ENCODE results near the gene POLE.

Gene POLE

DNA sequence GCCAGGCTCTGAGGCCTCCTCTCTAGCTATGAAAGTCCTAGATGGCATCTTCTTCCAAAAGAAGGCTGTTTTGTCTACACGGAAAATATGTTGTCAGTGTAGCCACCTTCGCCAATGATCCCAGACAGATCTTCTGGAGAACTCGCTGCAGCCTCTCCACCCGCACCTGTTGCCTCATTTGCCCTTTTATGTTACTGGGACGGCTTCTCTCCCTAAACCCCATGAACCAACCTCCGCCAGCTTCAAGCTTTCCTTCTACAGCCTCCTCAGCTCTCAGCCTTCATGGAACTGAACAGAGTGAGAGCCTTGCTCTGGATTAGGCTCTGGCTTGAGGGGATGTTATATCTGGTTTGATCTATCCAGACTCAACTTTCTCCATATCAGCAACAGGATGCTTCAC, 57.8 kb downstream of the POLE start:
- no peak for DNase-seq

GRCh38 chr12:132625731-132626430, 61.3 kb downstream of the POLE start:
- no peak for DNase-seq

- DNase-seq = no peak
These were observed 62.1 kb downstream of the POLE start for GRCh38 chr12:132624910-132625630.

GRCh38 chr12:132624186-132624855, 62.8 kb downstream of the POLE start:
- DNase-seq = no peak

- no peak for DNase-seq
These were observed 63.9 kb downstream of the POLE start for GRCh38 chr12:132623072-132623869.

DNA sequence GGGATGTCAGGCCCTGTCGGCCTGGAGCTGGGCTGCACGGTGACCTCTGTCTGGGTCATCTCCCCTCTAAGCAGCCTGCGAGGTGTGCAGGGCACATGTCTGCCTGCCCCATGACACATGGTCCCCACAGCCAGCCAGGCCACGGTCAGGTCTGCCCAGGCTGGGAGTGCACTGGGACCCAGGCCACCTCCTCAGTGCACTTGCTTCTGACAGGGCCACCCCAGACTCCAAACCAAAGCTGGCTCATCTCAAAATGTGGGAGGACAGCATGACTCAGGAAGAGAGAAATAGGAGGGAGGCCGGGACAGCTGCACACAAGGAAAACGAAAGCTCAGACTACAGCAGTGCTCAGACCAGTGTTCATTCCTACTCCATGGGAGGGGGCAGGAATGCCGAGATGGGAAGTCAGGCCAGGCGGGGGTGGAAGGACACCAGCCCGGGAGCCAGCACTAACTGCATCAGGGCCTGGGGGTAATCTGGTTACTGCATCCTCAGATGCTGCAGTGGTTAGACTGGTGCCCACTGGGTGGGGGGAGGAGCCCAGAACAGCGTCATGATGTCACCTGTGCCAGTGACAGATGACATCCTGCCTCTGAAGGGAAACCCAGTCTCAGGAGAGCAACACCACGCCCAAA, 64.6 kb downstream of the POLE start:
- no peak for DNase-seq

DNA sequence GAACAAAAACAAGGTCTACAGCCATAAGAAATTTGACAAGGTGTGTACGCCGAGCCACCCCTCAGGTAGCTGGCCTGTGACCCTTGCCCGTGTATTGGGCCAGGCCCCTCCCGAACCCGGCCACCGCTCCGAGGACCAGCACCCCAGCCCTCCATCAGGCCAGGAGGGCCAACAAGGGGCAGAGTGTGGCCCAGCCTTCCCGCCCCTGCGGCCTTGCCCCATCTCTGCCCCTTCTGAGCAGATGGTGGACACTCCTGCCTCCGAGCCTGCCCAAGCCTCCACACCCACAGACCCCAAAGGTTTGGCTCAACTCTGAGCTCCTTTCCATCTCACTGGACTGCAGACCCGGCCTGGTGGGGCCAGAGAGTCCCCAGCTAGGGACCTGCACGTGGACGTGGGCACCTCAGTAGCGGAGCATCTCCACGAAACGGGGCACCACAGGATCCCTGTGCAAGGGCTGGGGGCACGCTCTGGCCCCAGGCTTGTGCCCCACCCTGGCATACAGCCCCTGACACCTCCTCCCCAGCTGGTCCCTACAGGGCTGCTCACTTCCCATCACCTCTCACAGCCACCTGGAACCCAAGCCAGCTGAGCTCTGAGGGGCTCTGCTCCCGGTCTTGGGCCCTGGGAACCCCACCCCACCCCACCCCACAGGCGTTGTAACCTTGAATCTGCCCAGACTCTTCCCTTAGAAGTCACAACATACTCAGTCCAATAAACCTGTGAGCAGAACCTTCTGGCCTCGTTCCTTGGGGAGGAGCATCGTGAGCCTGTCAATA, 65.3 kb downstream of the POLE start:
- DNase-seq = no peak

DNA sequence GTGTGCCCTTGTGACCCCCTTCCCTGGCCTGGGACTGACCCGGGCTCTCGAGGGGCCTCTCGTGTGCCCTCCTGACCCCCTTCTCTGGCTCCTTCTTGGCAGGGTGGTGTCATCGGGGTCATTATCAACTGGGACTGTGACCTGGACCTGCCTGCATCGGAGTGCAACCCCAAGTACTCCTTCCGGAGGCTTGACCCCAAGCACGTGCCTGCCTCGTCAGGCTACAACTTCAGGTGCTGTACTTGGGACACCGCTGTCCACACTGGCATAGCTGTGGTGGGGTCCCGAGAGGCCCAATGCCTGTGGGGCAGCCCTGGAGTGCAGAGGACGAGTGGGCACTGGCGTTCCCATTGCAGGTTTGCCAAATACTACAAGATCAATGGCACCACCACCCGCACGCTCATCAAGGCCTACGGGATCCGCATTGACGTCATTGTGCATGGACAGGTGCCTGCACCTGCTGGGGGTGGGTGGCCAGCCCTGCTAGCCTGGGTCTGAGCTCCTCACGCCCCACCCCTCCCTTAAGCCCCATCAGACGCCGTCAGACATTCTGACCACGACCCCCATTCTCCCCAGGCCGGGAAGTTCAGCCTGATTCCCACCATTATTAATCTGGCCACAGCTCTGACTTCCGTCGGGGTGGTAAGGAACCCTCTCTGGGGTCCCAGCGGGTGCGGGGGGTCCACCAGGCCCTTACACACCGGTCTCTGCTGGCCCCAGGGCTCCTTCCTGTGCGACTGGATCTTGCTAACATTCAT, 66.1 kb downstream of the POLE start:
- no peak for DNase-seq

GRCh38 chr12:132620113-132620898, 66.8 kb downstream of the POLE start:
- DNase-seq = no peak

DNA sequence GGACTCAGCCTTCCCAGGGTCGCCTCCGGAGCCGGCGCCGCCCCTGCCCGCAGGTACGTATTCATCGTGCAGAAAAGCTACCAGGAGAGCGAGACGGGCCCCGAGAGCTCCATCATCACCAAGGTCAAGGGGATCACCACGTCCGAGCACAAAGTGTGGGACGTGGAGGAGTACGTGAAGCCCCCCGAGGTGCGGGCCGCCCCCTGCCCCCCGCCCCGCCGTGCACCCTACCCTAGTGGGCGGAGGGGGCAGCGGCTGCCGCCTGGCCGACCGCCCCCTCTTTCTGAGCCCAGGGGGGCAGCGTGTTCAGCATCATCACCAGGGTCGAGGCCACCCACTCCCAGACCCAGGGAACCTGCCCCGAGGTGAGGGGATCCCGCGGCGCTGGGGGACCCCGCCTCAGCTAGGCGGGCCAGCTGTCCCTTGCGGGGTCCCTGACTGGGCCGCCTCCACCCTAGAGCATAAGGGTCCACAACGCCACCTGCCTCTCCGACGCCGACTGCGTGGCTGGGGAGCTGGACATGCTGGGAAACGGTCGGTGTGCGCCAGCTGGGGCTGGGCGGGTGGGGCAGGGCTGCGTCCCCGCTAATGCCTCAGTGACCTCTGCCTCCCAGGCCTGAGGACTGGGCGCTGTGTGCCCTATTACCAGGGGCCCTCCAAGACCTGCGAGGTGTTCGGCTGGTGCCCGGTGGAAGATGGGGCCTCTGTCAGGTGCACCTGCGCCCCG, 67.6 kb downstream of the POLE start:
- no peak for DNase-seq

GRCh38 chr12:132619071-132619385, 68.1 kb downstream of the POLE start:
- DNase-seq = no peak

DNA sequence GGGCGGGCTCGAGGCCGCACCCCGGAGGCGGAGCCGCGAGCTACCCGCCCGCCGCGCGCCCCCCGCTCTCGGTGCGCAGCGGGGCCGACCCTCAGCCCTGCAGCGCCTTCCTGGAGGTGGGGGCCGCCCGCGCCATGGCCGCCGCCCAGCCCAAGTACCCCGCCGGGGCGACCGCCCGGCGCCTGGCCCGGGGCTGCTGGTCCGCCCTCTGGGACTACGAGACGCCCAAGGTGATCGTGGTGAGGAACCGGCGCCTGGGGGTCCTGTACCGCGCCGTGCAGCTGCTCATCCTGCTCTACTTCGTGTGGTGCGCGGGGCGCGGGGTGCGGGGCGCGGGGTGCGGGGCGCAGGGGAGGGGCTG, 68.5 kb downstream of the POLE start, which contains the start of gene P2RX2:
Gene P2RX2, plus strand, starts transcription at position 94 of the 361 bp plus-strand sequence. Its CDS starts 41 bp downstream, at position 135.
- DNase-seq = no peak

DNA sequence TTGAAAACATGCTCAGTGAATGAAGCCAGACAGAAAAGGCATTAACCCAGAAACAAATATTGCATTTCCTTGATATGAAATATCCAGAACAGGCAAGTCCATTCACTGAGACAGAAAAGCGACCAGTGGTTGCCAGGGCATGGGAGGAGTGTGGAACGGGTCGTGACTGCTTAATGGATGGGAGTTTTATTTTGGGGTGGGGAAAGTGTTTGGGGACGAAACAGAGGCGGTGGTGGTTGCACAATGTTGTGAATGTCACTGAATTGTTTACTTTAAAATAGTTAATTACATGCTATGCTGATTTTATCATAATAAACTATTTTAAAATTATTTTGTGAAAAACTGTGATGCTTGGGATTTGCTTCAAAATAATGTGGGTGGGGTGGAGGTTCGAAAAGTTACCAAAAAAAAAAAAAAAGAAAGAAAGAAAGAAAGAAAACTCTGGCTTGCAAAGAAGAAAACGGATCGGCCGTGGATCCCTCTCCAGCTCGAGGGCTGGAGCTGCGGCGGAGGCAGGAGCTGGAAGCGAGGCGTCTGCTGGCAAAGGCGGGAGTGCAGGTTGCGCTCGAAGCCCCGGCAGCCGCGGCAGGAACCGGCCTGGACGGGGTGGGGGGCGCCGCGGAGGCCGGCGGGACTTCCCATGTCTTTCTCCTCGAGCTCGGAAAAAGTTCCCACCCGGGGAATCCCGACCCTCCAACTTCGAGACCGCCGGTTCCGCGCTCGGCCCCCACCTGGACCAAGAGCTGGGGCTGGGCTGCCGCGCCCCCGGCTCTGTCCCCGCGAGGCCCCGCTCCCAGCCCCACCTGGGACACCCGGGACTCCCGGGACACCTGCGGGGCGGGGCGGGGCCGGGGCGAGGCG, 69.1 kb downstream of the POLE start:
- DNase-seq = no peak

DNA sequence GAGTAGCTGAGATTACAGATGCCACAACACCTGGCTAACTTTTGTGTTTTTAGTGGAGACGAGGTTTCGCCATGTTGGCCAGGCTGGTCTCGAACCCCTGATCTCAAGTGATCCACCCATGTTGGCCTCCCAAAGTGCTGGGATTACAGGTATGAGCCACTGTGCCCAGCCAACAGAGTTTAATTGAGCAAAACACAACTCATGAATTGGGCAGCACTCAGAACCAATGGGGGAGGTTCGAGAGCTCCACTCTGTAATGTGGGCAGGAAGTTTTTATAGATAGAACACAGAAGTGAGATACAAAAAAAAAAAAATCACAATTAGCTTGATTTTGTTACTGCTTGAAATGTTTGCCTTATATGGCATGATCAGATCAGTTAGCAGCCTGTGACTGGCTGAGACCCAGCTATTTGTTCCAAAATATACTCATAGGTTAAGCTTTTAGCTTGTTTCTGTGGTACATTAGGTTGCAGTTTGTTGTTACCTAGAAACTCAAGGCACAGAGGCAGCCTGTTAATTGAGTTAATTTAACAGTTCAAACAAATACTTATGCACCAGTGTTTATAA, 69.9 kb downstream of the POLE start:
- no peak for DNase-seq

DNA sequence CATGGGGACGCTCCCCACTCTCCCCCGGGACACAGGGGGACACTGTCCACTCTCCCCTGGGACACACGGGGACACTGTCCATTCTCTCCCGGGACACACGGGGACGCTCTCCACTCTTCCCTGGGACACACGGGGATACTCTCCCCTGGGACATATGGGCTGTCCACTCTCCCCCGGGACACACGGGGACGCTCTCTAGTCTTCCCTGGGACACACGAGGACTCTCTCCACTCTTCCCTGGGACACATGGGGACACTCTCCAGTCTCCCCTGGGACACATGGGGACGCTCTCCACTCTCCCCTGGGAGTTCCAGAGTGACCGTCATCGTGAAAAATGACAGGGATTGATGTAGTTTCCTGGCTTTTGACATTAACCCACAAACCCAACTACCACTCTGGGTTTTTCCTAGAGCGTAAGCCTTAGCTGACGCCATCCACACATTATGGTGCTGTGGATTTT, 71.5 kb downstream of the POLE start:
- no peak for DNase-seq

GRCh38 chr12:132614861-132615578, 72.1 kb downstream of the POLE start:
- peak; percentile 83 for DNase-seq

DNA sequence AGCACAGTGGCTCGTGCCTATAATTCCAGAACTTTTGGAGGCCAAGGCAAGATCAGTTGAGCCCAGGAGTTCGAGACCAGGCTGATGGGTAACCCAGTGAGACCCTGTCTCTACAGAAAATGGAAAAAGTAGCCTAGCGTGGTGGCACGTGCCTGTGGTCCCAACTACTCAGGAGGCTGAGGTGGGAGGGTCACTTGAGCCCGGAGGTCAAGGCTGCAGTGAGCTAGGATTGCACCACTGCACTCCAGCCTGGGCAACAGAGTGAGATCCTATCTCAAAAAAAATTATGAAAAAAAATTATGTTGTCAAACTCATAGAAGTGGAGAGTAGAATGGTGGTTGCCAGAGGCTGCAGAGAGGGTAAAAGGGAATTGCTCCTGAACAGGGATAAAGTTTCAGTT, 73.1 kb downstream of the POLE start:
- DNase-seq = no peak

DNA sequence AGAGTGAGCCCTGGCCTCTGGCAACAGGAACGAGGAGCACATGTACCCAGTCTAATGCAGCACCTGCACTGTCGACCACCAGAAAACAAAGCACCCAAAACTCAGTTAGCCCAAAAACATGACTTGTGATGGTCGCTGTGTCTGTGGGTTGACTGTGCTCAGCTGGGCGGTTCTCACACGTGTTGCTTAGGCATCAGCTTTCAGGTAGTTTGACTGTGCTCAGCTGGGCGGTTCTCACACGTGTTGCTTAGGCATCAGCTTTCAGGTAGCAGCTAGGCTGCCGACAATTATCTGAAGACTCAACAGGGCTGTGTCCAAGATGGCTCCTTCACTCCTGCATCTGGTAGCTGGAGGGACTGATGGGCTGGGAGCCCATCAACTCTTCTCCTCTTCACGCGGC, 75.5 kb downstream of the POLE start:
- no peak for DNase-seq
